ENCODE results near the gene CUL9.

CUL9 gene

GRCh38 chr6:43256670-43257366 is 74.8 kb downstream of the CUL9 start:
- DNase-seq (ENCODE audit: low read depth in 2 of 2), result no peak

GRCh38 chr6:43257367-43258145 is 75.6 kb downstream of the CUL9 start:
- no peak for DNase-seq (ENCODE audit: low read depth in 2 of 2)

- DNase-seq (ENCODE audit: low read depth in 2 of 2), result no peak
Observed at GRCh38 chr6:43258180-43258579, 76.2 kb downstream of the CUL9 start.

- DNase-seq (ENCODE audit: low read depth in 2 of 2), result no peak
Observed at GRCh38 chr6:43258807-43259686, 77.1 kb downstream of the CUL9 start.

GRCh38 chr6:43260791-43261190 is 78.8 kb downstream of the CUL9 start:
- no peak for DNase-seq (ENCODE audit: low read depth in 2 of 2)

- DNase-seq (ENCODE audit: low read depth in 2 of 2), result no peak
Observed at GRCh38 chr6:43261198-43261597, 79.2 kb downstream of the CUL9 start.

GRCh38 chr6:43262000-43262779 is 80.2 kb downstream of the CUL9 start:
- DNase-seq (ENCODE audit: low read depth in 2 of 2), result no peak

- no peak for DNase-seq (ENCODE audit: low read depth in 2 of 2)
Observed at GRCh38 chr6:43262780-43263313, 80.9 kb downstream of the CUL9 start.

GRCh38 chr6:43263314-43264178 is 81.5 kb downstream of the CUL9 start:
- DNase-seq (ENCODE audit: low read depth in 2 of 2), result peak; percentile 53 to 71

GRCh38 chr6:43264599-43265145 is 82.7 kb downstream of the CUL9 start:
- DNase-seq (ENCODE audit: low read depth in 2 of 2), result no peak

GRCh38 chr6:43265564-43265963 is 83.6 kb downstream of the CUL9 start:
- no peak for DNase-seq (ENCODE audit: low read depth in 2 of 2)

- DNase-seq (ENCODE audit: low read depth in 2 of 2), result no peak
Observed at GRCh38 chr6:43267619-43268354, 85.8 kb downstream of the CUL9 start.

- no peak for DNase-seq (ENCODE audit: low read depth in 2 of 2)
Observed at GRCh38 chr6:43268355-43268700, 86.3 kb downstream of the CUL9 start.

- no peak for DNase-seq (ENCODE audit: low read depth in 2 of 2)
Observed at GRCh38 chr6:43268782-43269272, 86.8 kb downstream of the CUL9 start.

GRCh38 chr6:43269273-43270007 is 87.4 kb downstream of the CUL9 start:
- DNase-seq (ENCODE audit: low read depth in 2 of 2), result peak in 1 of 2 experiments; percentile 30

- no peak for DNase-seq (ENCODE audit: low read depth in 2 of 2)
Observed at GRCh38 chr6:43271103-43271815, 89.3 kb downstream of the CUL9 start.

- no peak for DNase-seq (ENCODE audit: low read depth in 2 of 2)
Observed at GRCh38 chr6:43271944-43272343, 89.9 kb downstream of the CUL9 start.

- DNase-seq (ENCODE audit: low read depth in 2 of 2), result no peak
Observed at GRCh38 chr6:43273707-43274106, 91.7 kb downstream of the CUL9 start.
